ENCODE results near the gene KNCN. TPM values are rescaled to one million over a fixed set of nuclear protein-coding genes. Genes with fewer than 3 reads are reported as not detected.

KNCN gene
- total RNA-seq, 1 donor from 2014 or later, result not detected

DNA sequence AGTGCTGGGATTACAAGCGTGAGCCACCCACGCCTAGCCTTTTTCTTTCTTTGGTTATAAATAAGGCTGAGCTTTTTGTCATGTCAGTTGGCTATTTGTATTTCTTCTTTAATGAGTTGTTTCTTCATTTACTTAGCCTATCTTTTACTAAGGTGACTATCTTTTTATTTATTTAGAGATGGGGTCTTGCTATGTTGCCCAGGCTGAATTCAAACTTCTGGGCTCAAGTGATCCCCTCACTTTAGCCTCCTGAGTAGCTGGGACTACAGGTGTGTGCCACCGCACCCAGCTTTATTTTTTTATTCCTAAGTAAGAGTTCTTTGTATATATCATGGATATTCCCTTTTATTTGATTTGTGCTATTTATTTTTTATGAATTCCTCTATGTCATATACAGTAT is 49.9 kb downstream of the KNCN start:
- H3K27me3 Mint-ChIP-seq (ENCODE audit: low read depth), result peaks cover 68% of the 10 kb centered on the region
- TF ChIP-seq CTCF (IDR thresholded peaks at IDR 0.05; ENCODE audit: unreplicated experiment), result no peak
- no peaks in the 10 kb centered on the region for H3K4me1 Mint-ChIP-seq
- no peak for DNase-seq (ENCODE audit: low spot score in 2 of 2, unreplicated experiment in 2 of 2)
- no peak overlapping the region for H3K4me3 Mint-ChIP-seq
- H3K27ac Mint-ChIP-seq, result no peak overlapping the region
- no peaks in the 10 kb centered on the region for H3K9me3 Mint-ChIP-seq
- no peaks in the 10 kb centered on the region for H3K36me3 Mint-ChIP-seq

- Mint-ChIP-seq H3K4me1 (no peaks in the 10 kb centered on the region), H3K4me3 (no peak overlapping the region), H3K27me3 (ENCODE audit: low read depth) (peaks cover 93% of the 10 kb centered on the region), H3K9me3 (no peaks in the 10 kb centered on the region), H3K27ac (no peak overlapping the region), H3K36me3 (no peaks in the 10 kb centered on the region)
- DNase-seq (ENCODE audit: low spot score in 2 of 2, unreplicated experiment in 2 of 2), result no peak
- TF ChIP-seq CTCF (IDR thresholded peaks at IDR 0.05; ENCODE audit: unreplicated experiment), result no peak
These were observed 53.8 kb downstream of the KNCN start for GRCh38 chr1:46497665-46498064.

DNA sequence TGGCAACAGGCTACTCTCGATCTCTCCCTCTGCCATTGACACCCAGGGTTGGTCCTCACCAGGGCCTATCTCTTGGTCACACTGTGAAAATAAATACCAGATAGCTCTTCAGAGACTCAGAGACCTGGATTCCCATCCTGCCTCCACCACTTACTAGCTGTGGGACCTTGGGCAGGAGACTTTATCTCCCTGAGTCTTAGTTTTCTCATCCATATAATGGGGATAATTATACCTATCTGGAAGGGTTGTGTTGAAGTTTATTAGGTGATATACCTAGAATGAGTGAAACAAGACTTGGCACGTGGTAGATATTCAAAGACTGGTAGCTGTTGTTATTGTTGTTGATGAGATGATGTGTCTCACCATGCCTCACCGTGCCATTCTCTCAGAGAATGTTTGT is 54.4 kb downstream of the KNCN start:
- H3K27me3 Mint-ChIP-seq (ENCODE audit: low read depth), result peaks cover 93% of the 10 kb centered on the region
- H3K4me3 Mint-ChIP-seq, result no peak overlapping the region
- H3K9me3 Mint-ChIP-seq, result no peaks in the 10 kb centered on the region
- no peak for TF ChIP-seq CTCF (IDR thresholded peaks at IDR 0.05; ENCODE audit: unreplicated experiment)
- no peak for DNase-seq (ENCODE audit: low spot score in 2 of 2, unreplicated experiment in 2 of 2)
- H3K27ac Mint-ChIP-seq, result no peak overlapping the region
- H3K36me3 Mint-ChIP-seq, result no peaks in the 10 kb centered on the region
- no peaks in the 10 kb centered on the region for H3K4me1 Mint-ChIP-seq

GRCh38 chr1:46496505-46496904 is 54.9 kb downstream of the KNCN start:
- no peaks in the 10 kb centered on the region for H3K9me3 Mint-ChIP-seq
- H3K4me1 Mint-ChIP-seq, result no peaks in the 10 kb centered on the region

GRCh38 chr1:46495778-46496177 is 55.7 kb downstream of the KNCN start:
- H3K27me3 Mint-ChIP-seq (ENCODE audit: low read depth), result peaks cover 94% of the 10 kb centered on the region
- no peak for TF ChIP-seq CTCF (IDR thresholded peaks at IDR 0.05; ENCODE audit: unreplicated experiment)
- H3K4me1 Mint-ChIP-seq, result no peaks in the 10 kb centered on the region
- DNase-seq (ENCODE audit: low spot score in 2 of 2, unreplicated experiment in 2 of 2), result no peak
- H3K4me3 Mint-ChIP-seq, result no peak overlapping the region
- no peak overlapping the region for H3K27ac Mint-ChIP-seq
- H3K9me3 Mint-ChIP-seq, result no peaks in the 10 kb centered on the region
- H3K36me3 Mint-ChIP-seq, result no peaks in the 10 kb centered on the region

More at GRCh38 chr1:46496505-46496904, 54.9 kb downstream of the KNCN start:
- no peak for DNase-seq (ENCODE audit: low spot score in 2 of 2, unreplicated experiment in 2 of 2)
- Mint-ChIP-seq H3K27ac (no peak overlapping the region), H3K4me3 (no peak overlapping the region), H3K27me3 (ENCODE audit: low read depth) (peaks cover 93% of the 10 kb centered on the region), H3K36me3 (no peaks in the 10 kb centered on the region)
- no peak for TF ChIP-seq CTCF (IDR thresholded peaks at IDR 0.05; ENCODE audit: unreplicated experiment)

Other genes with a start within 250 kb of the KNCN start
- 116 to 122 TPM (median 120 TPM) in 3 replicates for gene LRRC41, start 248.0 kb downstream of the KNCN start, total RNA-seq
- 205 to 211 TPM (median 209 TPM) in 3 replicates for gene UQCRH, start 247.9 kb downstream of the KNCN start, total RNA-seq
- 21.0 to 24.2 TPM (median 23.5 TPM) in 3 replicates for gene NSUN4, start 210.8 kb downstream of the KNCN start, total RNA-seq
- gene FAAH, start 157.3 kb downstream of the KNCN start, total RNA-seq, result 27.4 to 35.0 TPM (median 34.8 TPM) in 3 replicates
- gene DMBX1, start 61.8 kb downstream of the KNCN start, total RNA-seq, result not detected in 3 replicates
- 30.6 to 34.8 TPM (median 31.0 TPM) in 3 replicates for gene MKNK1, start 52.6 kb upstream of the KNCN start, total RNA-seq
- gene MOB3C, start 65.2 kb upstream of the KNCN start, total RNA-seq, result 10.6 to 11.5 TPM (median 11.0 TPM) in 3 replicates
- gene ATPAF1, start 116.7 kb upstream of the KNCN start, total RNA-seq, result 38.4 to 40.5 TPM (median 38.5 TPM) in 3 replicates
- gene TEX38, start 120.2 kb upstream of the KNCN start, total RNA-seq, result 0.42 to 0.57 TPM (median 0.49 TPM) in 3 replicates
- 60.5 to 64.5 TPM (median 61.2 TPM) in 3 replicates for gene EFCAB14, start 167.5 kb upstream of the KNCN start, total RNA-seq
- gene CYP4B1, start 247.4 kb upstream of the KNCN start, total RNA-seq, result 0.20 to 0.40 TPM (median 0.27 TPM) in 3 replicates